ENCODE data around the gene PLP1.

DNA sequence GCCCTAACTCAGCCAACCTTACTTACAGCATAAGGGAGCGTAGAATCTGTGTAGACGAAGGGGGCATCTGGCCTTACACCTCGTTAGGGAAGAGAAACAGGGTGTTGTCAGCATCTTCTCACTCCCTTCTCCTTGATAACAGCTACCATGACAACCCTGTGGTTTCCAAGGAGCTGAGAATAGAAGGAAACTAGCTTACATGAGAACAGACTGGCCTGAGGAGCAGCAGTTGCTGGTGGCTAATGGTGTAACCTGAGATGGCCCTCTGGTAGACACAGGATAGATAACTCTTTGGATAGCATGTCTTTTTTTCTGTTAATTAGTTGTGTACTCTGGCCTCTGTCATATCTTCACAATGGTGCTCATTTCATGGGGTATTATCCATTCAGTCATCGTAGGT, 14.6 kb downstream of the PLP1 start:
- TF ChIP-seq, protein P1, sequence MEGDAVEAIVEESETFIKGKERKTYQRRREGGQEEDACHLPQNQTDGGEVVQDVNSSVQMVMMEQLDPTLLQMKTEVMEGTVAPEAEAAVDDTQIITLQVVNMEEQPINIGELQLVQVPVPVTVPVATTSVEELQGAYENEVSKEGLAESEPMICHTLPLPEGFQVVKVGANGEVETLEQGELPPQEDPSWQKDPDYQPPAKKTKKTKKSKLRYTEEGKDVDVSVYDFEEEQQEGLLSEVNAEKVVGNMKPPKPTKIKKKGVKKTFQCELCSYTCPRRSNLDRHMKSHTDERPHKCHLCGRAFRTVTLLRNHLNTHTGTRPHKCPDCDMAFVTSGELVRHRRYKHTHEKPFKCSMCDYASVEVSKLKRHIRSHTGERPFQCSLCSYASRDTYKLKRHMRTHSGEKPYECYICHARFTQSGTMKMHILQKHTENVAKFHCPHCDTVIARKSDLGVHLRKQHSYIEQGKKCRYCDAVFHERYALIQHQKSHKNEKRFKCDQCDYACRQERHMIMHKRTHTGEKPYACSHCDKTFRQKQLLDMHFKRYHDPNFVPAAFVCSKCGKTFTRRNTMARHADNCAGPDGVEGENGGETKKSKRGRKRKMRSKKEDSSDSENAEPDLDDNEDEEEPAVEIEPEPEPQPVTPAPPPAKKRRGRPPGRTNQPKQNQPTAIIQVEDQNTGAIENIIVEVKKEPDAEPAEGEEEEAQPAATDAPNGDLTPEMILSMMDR (IDR thresholded peaks at IDR 0.05): no peak
- TF ChIP-seq, protein P2, sequence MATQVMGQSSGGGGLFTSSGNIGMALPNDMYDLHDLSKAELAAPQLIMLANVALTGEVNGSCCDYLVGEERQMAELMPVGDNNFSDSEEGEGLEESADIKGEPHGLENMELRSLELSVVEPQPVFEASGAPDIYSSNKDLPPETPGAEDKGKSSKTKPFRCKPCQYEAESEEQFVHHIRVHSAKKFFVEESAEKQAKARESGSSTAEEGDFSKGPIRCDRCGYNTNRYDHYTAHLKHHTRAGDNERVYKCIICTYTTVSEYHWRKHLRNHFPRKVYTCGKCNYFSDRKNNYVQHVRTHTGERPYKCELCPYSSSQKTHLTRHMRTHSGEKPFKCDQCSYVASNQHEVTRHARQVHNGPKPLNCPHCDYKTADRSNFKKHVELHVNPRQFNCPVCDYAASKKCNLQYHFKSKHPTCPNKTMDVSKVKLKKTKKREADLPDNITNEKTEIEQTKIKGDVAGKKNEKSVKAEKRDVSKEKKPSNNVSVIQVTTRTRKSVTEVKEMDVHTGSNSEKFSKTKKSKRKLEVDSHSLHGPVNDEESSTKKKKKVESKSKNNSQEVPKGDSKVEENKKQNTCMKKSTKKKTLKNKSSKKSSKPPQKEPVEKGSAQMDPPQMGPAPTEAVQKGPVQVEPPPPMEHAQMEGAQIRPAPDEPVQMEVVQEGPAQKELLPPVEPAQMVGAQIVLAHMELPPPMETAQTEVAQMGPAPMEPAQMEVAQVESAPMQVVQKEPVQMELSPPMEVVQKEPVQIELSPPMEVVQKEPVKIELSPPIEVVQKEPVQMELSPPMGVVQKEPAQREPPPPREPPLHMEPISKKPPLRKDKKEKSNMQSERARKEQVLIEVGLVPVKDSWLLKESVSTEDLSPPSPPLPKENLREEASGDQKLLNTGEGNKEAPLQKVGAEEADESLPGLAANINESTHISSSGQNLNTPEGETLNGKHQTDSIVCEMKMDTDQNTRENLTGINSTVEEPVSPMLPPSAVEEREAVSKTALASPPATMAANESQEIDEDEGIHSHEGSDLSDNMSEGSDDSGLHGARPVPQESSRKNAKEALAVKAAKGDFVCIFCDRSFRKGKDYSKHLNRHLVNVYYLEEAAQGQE (IDR thresholded peaks at IDR 0.05): no peak
- TF ChIP-seq BHLHE40 (IDR thresholded peaks at IDR 0.05; ENCODE audit: low read depth, low read length) (no peak), EP300 (IDR thresholded peaks at IDR 0.05) (no peak), CBX2 (IDR thresholded peaks at IDR 0.05; ENCODE audit: borderline replicate concordance, low read depth) (no peak), RFX5 (IDR thresholded peaks at IDR 0.05) (no peak)
- TF ChIP-seq, protein P3, sequence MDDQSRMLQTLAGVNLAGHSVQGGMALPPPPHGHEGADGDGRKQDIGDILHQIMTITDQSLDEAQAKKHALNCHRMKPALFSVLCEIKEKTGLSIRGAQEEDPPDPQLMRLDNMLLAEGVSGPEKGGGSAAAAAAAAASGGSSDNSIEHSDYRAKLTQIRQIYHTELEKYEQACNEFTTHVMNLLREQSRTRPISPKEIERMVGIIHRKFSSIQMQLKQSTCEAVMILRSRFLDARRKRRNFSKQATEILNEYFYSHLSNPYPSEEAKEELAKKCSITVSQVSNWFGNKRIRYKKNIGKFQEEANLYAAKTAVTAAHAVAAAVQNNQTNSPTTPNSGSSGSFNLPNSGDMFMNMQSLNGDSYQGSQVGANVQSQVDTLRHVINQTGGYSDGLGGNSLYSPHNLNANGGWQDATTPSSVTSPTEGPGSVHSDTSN (IDR thresholded peaks at IDR 0.05): no peak

Measured in A549 (cell line).